GM06990 (cell line): ENCODE measurements around the gene B4GALT5.
"Not testable (repeated sequence)": the region's sequence is repeated elsewhere in the genome, so short reads cannot be mapped to it uniquely, and the experiment has no call there.

Source experiments
- DNase-seq: peaks from one replicate; pipeline ENCODE4 v3.0.0-alpha.2; 2011; ENCODE audit not compliant: insufficient read length; ENCODE audit errors: extremely low read depth
- H3K27me3 ChIP-seq: replicated peaks from 2 replicates; pipeline ENCODE4 v1.6.0; 2011; ENCODE audit warnings: low read length; ENCODE audit not compliant: control insufficient read depth, insufficient read depth
- H3K36me3 ChIP-seq: 2 replicates; pipeline ENCODE4 v1.5.1; 2011; ENCODE audit warnings: low read length; ENCODE audit not compliant: control insufficient read depth, insufficient read depth
- H3K4me3 ChIP-seq: replicated peaks from 2 replicates; pipeline ENCODE4 v1.5.1; 2011; ENCODE audit warnings: low read depth, mild to moderate bottlenecking, control low read depth, low read length
- TF ChIP-seq, protein P1 (sequence below): IDR thresholded peaks from 2 replicates; pipeline ENCODE4 v1.5.1; 2011; ENCODE audit warnings: low read length, control low read depth, mild to moderate bottlenecking, inconsistent platforms; ENCODE audit not compliant: insufficient read depth, poor library complexity, severe bottlenecking

Gene B4GALT5

GRCh38 chr20:49672096-49672664, 41.5 kb downstream of the B4GALT5 start:
- no peak for DNase-seq
- no peak overlapping the region for H3K4me3 ChIP-seq
- TF ChIP-seq, protein P1, sequence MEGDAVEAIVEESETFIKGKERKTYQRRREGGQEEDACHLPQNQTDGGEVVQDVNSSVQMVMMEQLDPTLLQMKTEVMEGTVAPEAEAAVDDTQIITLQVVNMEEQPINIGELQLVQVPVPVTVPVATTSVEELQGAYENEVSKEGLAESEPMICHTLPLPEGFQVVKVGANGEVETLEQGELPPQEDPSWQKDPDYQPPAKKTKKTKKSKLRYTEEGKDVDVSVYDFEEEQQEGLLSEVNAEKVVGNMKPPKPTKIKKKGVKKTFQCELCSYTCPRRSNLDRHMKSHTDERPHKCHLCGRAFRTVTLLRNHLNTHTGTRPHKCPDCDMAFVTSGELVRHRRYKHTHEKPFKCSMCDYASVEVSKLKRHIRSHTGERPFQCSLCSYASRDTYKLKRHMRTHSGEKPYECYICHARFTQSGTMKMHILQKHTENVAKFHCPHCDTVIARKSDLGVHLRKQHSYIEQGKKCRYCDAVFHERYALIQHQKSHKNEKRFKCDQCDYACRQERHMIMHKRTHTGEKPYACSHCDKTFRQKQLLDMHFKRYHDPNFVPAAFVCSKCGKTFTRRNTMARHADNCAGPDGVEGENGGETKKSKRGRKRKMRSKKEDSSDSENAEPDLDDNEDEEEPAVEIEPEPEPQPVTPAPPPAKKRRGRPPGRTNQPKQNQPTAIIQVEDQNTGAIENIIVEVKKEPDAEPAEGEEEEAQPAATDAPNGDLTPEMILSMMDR: no peak
- no peaks in the 10 kb centered on the region for H3K27me3 ChIP-seq
- H3K36me3 ChIP-seq: no peaks in the 10 kb centered on the region

- TF ChIP-seq, protein P1: no peak
- no peaks in the 10 kb centered on the region for H3K27me3 ChIP-seq
- no peak for DNase-seq
- H3K36me3 ChIP-seq: no peaks in the 10 kb centered on the region
- H3K4me3 ChIP-seq: no peak overlapping the region
These were observed 42.2 kb downstream of the B4GALT5 start for GRCh38 chr20:49671433-49671832.

- Histone ChIP-seq H3K27me3 (no peaks in the 10 kb centered on the region), H3K4me3 (peak overlapping the region; percentile 36), H3K36me3 (no peaks in the 10 kb centered on the region)
- peak; percentile 80 for DNase-seq
- TF ChIP-seq, protein P1: no peak
These were observed 44.0 kb downstream of the B4GALT5 start for GRCh38 chr20:49669601-49670189.

DNA sequence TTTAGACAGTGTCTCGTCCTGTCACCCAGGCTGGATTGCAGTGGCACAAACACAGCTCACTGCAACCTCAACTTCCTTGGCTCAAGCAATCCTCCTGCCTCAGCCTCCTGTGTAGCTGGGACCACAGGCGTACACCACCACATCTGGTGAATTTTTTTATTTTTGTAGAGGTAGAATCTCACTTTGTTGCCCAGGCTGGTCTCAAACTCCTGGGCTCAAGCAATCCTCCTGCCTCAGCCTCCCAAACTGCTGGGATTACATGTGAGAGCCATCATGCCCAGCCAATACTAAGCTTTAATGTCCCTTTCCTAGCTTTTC, 44.8 kb downstream of the B4GALT5 start:
- not testable (repeated sequence) for H3K36me3 ChIP-seq, DNase-seq, H3K27me3 ChIP-seq
- H3K4me3 ChIP-seq: peak overlapping the region; percentile 44

- Histone ChIP-seq H3K4me3 (no peak overlapping the region; the same call in none of the 2 replicates), H3K27me3 (no peaks in the 10 kb centered on the region), H3K36me3 (no peaks in the 10 kb centered on the region)
- DNase-seq: peak; percentile 86
- TF ChIP-seq, protein P1: no peak
These were observed 45.3 kb downstream of the B4GALT5 start for GRCh38 chr20:49668181-49668877.

GRCh38 chr20:49666911-49667310, 46.8 kb downstream of the B4GALT5 start:
- TF ChIP-seq, protein P1: no peak
- Histone ChIP-seq H3K36me3 (no peaks in the 10 kb centered on the region), H3K27me3 (no peaks in the 10 kb centered on the region), H3K4me3 (no peak overlapping the region)
- no peak for DNase-seq
